Neural crest cell (in vitro differentiated cells): ENCODE results near the gene EVL. TPM values are rescaled to one million over a fixed set of nuclear protein-coding genes. Genes with fewer than 3 reads are reported as not detected.

Experiments used
- DNase-seq: peaks from one replicate; pipeline ENCODE4 v3.0.0; 2021; ENCODE audit warnings: low read depth, mixed read lengths, low spot score
- H3K27ac Mint-ChIP-seq: one replicate; pipeline ENCODE4 v1.8.0; 2021; ENCODE audit warnings: mild to moderate bottlenecking, mixed read lengths; ENCODE audit not compliant: unreplicated experiment
- H3K27me3 Mint-ChIP-seq: 2 replicates; pipeline ENCODE4 v1.8.0; 2021; ENCODE audit warnings: low read depth, mild to moderate bottlenecking, mixed read lengths
- H3K36me3 Mint-ChIP-seq: 2 replicates; pipeline ENCODE4 v1.8.0; 2021; ENCODE audit warnings: low read depth, mild to moderate bottlenecking, mixed read lengths
- H3K4me1 Mint-ChIP-seq: 2 replicates; pipeline ENCODE4 v1.8.0; 2021; ENCODE audit warnings: mixed read lengths
- H3K4me3 Mint-ChIP-seq: one replicate; pipeline ENCODE4 v1.8.0; 2021; ENCODE audit warnings: mild to moderate bottlenecking, mixed read lengths
- H3K9me3 Mint-ChIP-seq: 2 replicates; pipeline ENCODE4 v1.8.0; 2021; ENCODE audit warnings: mixed read lengths
- CTCF ChIP-seq: fragments of 200-600 bp; sonication (generic); conservative IDR thresholded peaks from 2 replicates; pipeline ENCODE4 v1.5.0; 2021; ENCODE audit warnings: antibody characterized with exemption, mild to moderate bottlenecking
- total RNA-seq: library from RNA; stranded (reverse); gene quantifications from 2 replicates; pipeline ENCODE4 v1.2.1, GENCODE V29; 2021

EVL gene
- total RNA-seq, 1 donor from 2014 or later = 218 TPM

- no peak overlapping the region for H3K4me3 Mint-ChIP-seq
- H3K27ac Mint-ChIP-seq = no peak overlapping the region
Observed at GRCh38 chr14:100073576-100074430, 8.6 kb downstream of the EVL start.

GRCh38 chr14:100074431-100075100 is 9.3 kb downstream of the EVL start:
- H3K27ac Mint-ChIP-seq = no peak overlapping the region
- TF ChIP-seq CTCF = no peak

More at GRCh38 chr14:100073576-100074430, 8.6 kb downstream of the EVL start:
- Mint-ChIP-seq H3K27me3 (no peaks in the 10 kb centered on the region), H3K9me3 (no peaks in the 10 kb centered on the region), H3K4me1 (peaks cover 45% of the 10 kb centered on the region), H3K36me3 (no peaks in the 10 kb centered on the region)
- no peak for DNase-seq
- no peak for TF ChIP-seq CTCF

GRCh38 chr14:100075681-100076080 is 10.5 kb downstream of the EVL start:
- no peak overlapping the region for H3K4me3 Mint-ChIP-seq

More at GRCh38 chr14:100074431-100075100, 9.3 kb downstream of the EVL start:
- no peaks in the 10 kb centered on the region for H3K36me3 Mint-ChIP-seq
- peaks cover 53% of the 10 kb centered on the region for H3K4me1 Mint-ChIP-seq
- H3K27me3 Mint-ChIP-seq = no peaks in the 10 kb centered on the region
- no peak overlapping the region for H3K4me3 Mint-ChIP-seq
- DNase-seq = no peak
- H3K9me3 Mint-ChIP-seq = no peaks in the 10 kb centered on the region

GRCh38 chr14:100076133-100076532 is 10.9 kb downstream of the EVL start:
- DNase-seq = no peak
- H3K4me1 Mint-ChIP-seq = peaks cover 55% of the 10 kb centered on the region
- H3K27me3 Mint-ChIP-seq = no peaks in the 10 kb centered on the region
- peak; percentile 27 for TF ChIP-seq CTCF
- H3K4me3 Mint-ChIP-seq = no peak overlapping the region
- no peaks in the 10 kb centered on the region for H3K9me3 Mint-ChIP-seq
- H3K27ac Mint-ChIP-seq = no peak overlapping the region
- H3K36me3 Mint-ChIP-seq = no peaks in the 10 kb centered on the region

More at GRCh38 chr14:100075681-100076080, 10.5 kb downstream of the EVL start:
- Mint-ChIP-seq H3K9me3 (no peaks in the 10 kb centered on the region), H3K36me3 (no peaks in the 10 kb centered on the region), H3K27me3 (no peaks in the 10 kb centered on the region), H3K4me1 (peaks cover 55% of the 10 kb centered on the region), H3K27ac (no peak overlapping the region)
- TF ChIP-seq CTCF = no peak
- DNase-seq = no peak

- Mint-ChIP-seq H3K4me1 (peaks cover 55% of the 10 kb centered on the region), H3K27ac (no peak overlapping the region), H3K27me3 (no peaks in the 10 kb centered on the region), H3K9me3 (no peaks in the 10 kb centered on the region), H3K4me3 (no peak overlapping the region), H3K36me3 (no peaks in the 10 kb centered on the region)
- TF ChIP-seq CTCF = no peak
- no peak for DNase-seq
Observed at GRCh38 chr14:100076606-100077005, 11.4 kb downstream of the EVL start.
